Parathyroid adenoma (tissue), 2 donors: ENCODE measurements around the gene SBF2.
"Not testable (repeated sequence)": the region's sequence is repeated elsewhere in the genome, so short reads cannot be mapped to it uniquely, and the experiment has no call there.

Source experiments
- H2AFZ ChIP-seq: fragments of 300-600 bp; sonication (generic); one replicate; pipeline ENCODE4 v1.7.0; 2017; ENCODE audit warnings: antibody characterized with exemption, mild to moderate bottlenecking
- H3K27ac ChIP-seq: fragments of 300-600 bp; sonication (generic); one replicate; pipeline ENCODE4 v1.7.0; 2017
- H3K27me3 ChIP-seq: fragments of 300-600 bp; sonication (generic); one replicate; pipeline ENCODE4 v1.7.0; 2017; ENCODE audit warnings: low read length; ENCODE audit not compliant: control insufficient read depth, insufficient read depth
- H3K36me3 ChIP-seq: fragments of 300-600 bp; sonication (generic); one replicate; pipeline ENCODE4 v1.7.0; 2017; ENCODE audit warnings: low read length; ENCODE audit not compliant: control insufficient read depth, insufficient read depth
- H3K4me1 ChIP-seq: fragments of 300-600 bp; sonication (generic); one replicate; pipeline ENCODE4 v1.7.0; 2017; ENCODE audit warnings: control low read depth
- H3K4me2 ChIP-seq: fragments of 300-600 bp; sonication (generic); one replicate; pipeline ENCODE4 v1.7.0; 2017; ENCODE audit warnings: low read length
- H3K4me3 ChIP-seq: fragments of 300-600 bp; sonication (generic); one replicate; pipeline ENCODE4 v1.7.0; 2017; ENCODE audit warnings: low read depth, low read length
- H3K79me2 ChIP-seq: fragments of 300-600 bp; sonication (generic); one replicate; pipeline ENCODE4 v1.7.0; 2017; ENCODE audit warnings: control low read depth
- H3K9ac ChIP-seq: fragments of 300-600 bp; sonication (generic); one replicate; pipeline ENCODE4 v1.7.0; 2017; ENCODE audit warnings: mild to moderate bottlenecking
- H3K9me3 ChIP-seq: fragments of 300-600 bp; sonication (generic); one replicate; pipeline ENCODE4 v1.7.0; 2017; ENCODE audit warnings: low read length; ENCODE audit not compliant: control insufficient read depth
- TF ChIP-seq, protein P1 (sequence below): fragments of 300-600 bp; sonication (generic); IDR thresholded peaks from one replicate; pipeline ENCODE4 v1.7.0; 2017; ENCODE audit warnings: antibody characterized with exemption, mild to moderate bottlenecking
- donor health status: primary hyperparathyroidism.

SBF2 gene

GRCh38 chr11:9901943-9902342, 392.1 kb downstream of the SBF2 start:
- no peaks in the 10 kb centered on the region for H3K4me1 ChIP-seq
- no peak overlapping the region for H3K27ac ChIP-seq
- H3K36me3 ChIP-seq: no peaks in the 10 kb centered on the region
- no peaks in the 10 kb centered on the region for H3K79me2 ChIP-seq
- H3K4me2 ChIP-seq: no peak overlapping the region
- no peaks in the 10 kb centered on the region for H3K27me3 ChIP-seq
- no peaks in the 10 kb centered on the region for H3K9me3 ChIP-seq
- H2AFZ ChIP-seq: no peak overlapping the region
- TF ChIP-seq, protein P1, sequence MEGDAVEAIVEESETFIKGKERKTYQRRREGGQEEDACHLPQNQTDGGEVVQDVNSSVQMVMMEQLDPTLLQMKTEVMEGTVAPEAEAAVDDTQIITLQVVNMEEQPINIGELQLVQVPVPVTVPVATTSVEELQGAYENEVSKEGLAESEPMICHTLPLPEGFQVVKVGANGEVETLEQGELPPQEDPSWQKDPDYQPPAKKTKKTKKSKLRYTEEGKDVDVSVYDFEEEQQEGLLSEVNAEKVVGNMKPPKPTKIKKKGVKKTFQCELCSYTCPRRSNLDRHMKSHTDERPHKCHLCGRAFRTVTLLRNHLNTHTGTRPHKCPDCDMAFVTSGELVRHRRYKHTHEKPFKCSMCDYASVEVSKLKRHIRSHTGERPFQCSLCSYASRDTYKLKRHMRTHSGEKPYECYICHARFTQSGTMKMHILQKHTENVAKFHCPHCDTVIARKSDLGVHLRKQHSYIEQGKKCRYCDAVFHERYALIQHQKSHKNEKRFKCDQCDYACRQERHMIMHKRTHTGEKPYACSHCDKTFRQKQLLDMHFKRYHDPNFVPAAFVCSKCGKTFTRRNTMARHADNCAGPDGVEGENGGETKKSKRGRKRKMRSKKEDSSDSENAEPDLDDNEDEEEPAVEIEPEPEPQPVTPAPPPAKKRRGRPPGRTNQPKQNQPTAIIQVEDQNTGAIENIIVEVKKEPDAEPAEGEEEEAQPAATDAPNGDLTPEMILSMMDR: no peak
- H3K9ac ChIP-seq: no peak overlapping the region
- no peak overlapping the region for H3K4me3 ChIP-seq

DNA sequence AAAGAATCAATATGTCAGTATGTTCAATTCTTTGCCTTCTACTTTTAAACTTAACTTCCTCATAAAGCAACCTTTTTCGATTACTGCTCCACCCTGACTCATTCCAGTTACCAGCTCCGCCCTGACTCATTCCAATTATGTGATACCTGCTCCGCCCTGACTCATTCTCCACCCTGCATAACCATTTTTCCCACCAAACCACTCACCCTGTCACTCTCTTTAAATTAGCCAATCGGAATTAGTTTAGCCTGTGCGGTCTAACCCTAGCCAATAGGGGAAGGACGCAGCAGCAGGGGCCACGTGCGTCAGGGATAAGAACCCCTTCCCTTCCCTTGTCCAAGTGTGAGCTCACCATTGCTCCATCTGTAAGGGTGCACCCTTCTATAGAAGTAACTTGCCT, 393.8 kb downstream of the SBF2 start:
- H3K9ac ChIP-seq, H3K27ac ChIP-seq, H3K4me2 ChIP-seq, H3K9me3 ChIP-seq, H3K27me3 ChIP-seq, H3K79me2 ChIP-seq, H3K36me3 ChIP-seq, H3K4me3 ChIP-seq, H3K4me1 ChIP-seq, H2AFZ ChIP-seq: not testable (repeated sequence)

- Histone ChIP-seq H3K4me3 (no peak overlapping the region), H3K79me2 (no peaks in the 10 kb centered on the region)
- TF ChIP-seq, protein P1: no peak
These were observed 394.3 kb downstream of the SBF2 start for GRCh38 chr11:9899676-9900075.

GRCh38 chr11:9896902-9897301, 397.1 kb downstream of the SBF2 start:
- H3K27ac ChIP-seq: no peak overlapping the region
- no peaks in the 10 kb centered on the region for H3K36me3 ChIP-seq
- H3K4me2 ChIP-seq: no peak overlapping the region
- H3K4me3 ChIP-seq: no peak overlapping the region
- TF ChIP-seq, protein P1: no peak
- no peaks in the 10 kb centered on the region for H3K4me1 ChIP-seq
- no peaks in the 10 kb centered on the region for H3K27me3 ChIP-seq
- no peak overlapping the region for H2AFZ ChIP-seq
- no peaks in the 10 kb centered on the region for H3K9me3 ChIP-seq
- H3K9ac ChIP-seq: no peak overlapping the region
- no peaks in the 10 kb centered on the region for H3K79me2 ChIP-seq

More at GRCh38 chr11:9899676-9900075, 394.3 kb downstream of the SBF2 start:
- no peak overlapping the region for H3K4me2 ChIP-seq
- H3K36me3 ChIP-seq: no peaks in the 10 kb centered on the region
- H3K4me1 ChIP-seq: no peaks in the 10 kb centered on the region
- H3K9me3 ChIP-seq: no peaks in the 10 kb centered on the region
- H3K9ac ChIP-seq: no peak overlapping the region
- no peak overlapping the region for H2AFZ ChIP-seq
- H3K27ac ChIP-seq: no peak overlapping the region
- H3K27me3 ChIP-seq: no peaks in the 10 kb centered on the region

- H3K4me2 ChIP-seq: no peak overlapping the region
- no peaks in the 10 kb centered on the region for H3K9me3 ChIP-seq
- H3K36me3 ChIP-seq: no peaks in the 10 kb centered on the region
- no peaks in the 10 kb centered on the region for H3K27me3 ChIP-seq
- no peak overlapping the region for H3K27ac ChIP-seq
- H3K4me1 ChIP-seq: no peaks in the 10 kb centered on the region
- no peak overlapping the region for H3K4me3 ChIP-seq
- TF ChIP-seq, protein P1: no peak
- H2AFZ ChIP-seq: no peak overlapping the region
- H3K79me2 ChIP-seq: no peaks in the 10 kb centered on the region
- no peak overlapping the region for H3K9ac ChIP-seq
These were observed 399.0 kb downstream of the SBF2 start for GRCh38 chr11:9895006-9895405.
